Measurements from ENCODE around the gene ARHGAP29. TPM values are rescaled to one million over a fixed set of nuclear protein-coding genes. Genes with fewer than 3 reads are reported as not detected.

Gene ARHGAP29
- total and polyA plus RNA-seq, 10 of the 15 experiments (the other 5 are each of a cell fraction or from before 2014, with no cell fraction given), result under 0.01 to 0.43 (median 0.10) TPM; not detected in 4

DNA sequence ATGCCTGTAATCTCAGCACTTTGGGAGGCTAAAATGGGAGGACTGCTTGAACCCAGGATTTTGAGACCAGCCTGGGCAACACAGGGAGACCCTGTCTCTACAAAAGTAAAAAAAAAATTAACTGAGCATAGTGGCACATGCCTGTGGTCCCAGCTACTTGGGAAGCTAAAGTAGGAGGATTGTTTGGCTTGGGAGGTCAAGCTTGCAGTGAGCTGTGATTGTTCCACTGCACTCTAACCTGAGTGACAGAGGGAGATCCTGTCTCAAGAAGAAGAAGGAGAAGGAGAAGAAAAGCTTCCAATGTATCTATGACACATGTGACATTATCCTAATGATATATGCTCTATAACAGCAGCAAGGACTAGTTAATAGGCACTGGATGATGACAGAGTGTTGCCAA, 20.1 kb upstream of the ARHGAP29 start:
- in situ Hi-C loops (cut with MboI), result no loop called here
- no peak overlapping the region for H2AFZ ChIP-seq (ENCODE audit: control insufficient read depth, low read depth, low read length)

More for the DNA sequence above, 20.1 kb upstream of the ARHGAP29 start:
- ChIA-PET POLR2A (no interaction called here), SMC1A (ENCODE audit: uncharacterized antibody, unreplicated experiment) (no interaction called here), CTCF (interaction anchor here (1.3 kb wide), 1 partner anchor 218 kb away, joined by 4 read pairs; no protein-coding TSS in a partner anchor), RAD21 (ENCODE audit: unreplicated experiment) (no interaction called here)
- H3K4me3 ChIP-seq, result no peak overlapping the region
- H3K9ac ChIP-seq (ENCODE audit: control insufficient read depth, insufficient read depth, low read length), result no peak overlapping the region
- H3K9me3 ChIP-seq (replicated peaks; ENCODE audit: control insufficient read depth, insufficient read depth, low read length), result no peaks in the 10 kb centered on the region; the same call in 2 of the 3 replicates
- TF ChIP-seq SMARCA5 (IDR thresholded peaks at IDR 0.05) (no peak), NFYA (IDR thresholded peaks at IDR 0.05; ENCODE audit: borderline replicate concordance, low read depth, low read length) (no peak), BCL11A (IDR thresholded peaks at IDR 0.05; ENCODE audit: low read depth, low read length) (no peak), MTA3 (IDR thresholded peaks at IDR 0.05; ENCODE audit: borderline replicate concordance, low read length) (no peak), FOXK2 (IDR thresholded peaks at IDR 0.05) (no peak), ZSCAN29 (IDR thresholded peaks at IDR 0.05) (no peak), ZNF384 (IDR thresholded peaks at IDR 0.05; ENCODE audit: borderline replicate concordance, low read depth, low read length) (no peak), ATF7 (IDR thresholded peaks at IDR 0.05; ENCODE audit: low read depth) (no peak), NFIC (IDR thresholded peaks at IDR 0.05; ENCODE audit: low read depth, low read length) (no peak), BRCA1 (IDR thresholded peaks at IDR 0.05; ENCODE audit: low read depth, low read length) (no peak), FOS (IDR thresholded peaks at IDR 0.05; ENCODE audit: borderline replicate concordance, extremely low read depth, insufficient read length) (no peak), NFYB (IDR thresholded peaks at IDR 0.05; ENCODE audit: insufficient read depth, low read depth, low read length) (no peak), SUPT20H (IDR thresholded peaks at IDR 0.05; ENCODE audit: borderline replicate concordance, control insufficient read depth, low read depth, low read length) (no peak), EZH2 (IDR thresholded peaks at IDR 0.05; ENCODE audit: borderline replicate concordance, control insufficient read depth, low read depth, low read length) (no peak), STAT1 (conservative IDR thresholded peaks at IDR 0.05) (no peak), RAD51 (IDR thresholded peaks at IDR 0.05) (no peak), SIN3A (IDR thresholded peaks at IDR 0.05; ENCODE audit: low read depth, low read length) (no peak)
- TF ChIP-seq, protein P1, sequence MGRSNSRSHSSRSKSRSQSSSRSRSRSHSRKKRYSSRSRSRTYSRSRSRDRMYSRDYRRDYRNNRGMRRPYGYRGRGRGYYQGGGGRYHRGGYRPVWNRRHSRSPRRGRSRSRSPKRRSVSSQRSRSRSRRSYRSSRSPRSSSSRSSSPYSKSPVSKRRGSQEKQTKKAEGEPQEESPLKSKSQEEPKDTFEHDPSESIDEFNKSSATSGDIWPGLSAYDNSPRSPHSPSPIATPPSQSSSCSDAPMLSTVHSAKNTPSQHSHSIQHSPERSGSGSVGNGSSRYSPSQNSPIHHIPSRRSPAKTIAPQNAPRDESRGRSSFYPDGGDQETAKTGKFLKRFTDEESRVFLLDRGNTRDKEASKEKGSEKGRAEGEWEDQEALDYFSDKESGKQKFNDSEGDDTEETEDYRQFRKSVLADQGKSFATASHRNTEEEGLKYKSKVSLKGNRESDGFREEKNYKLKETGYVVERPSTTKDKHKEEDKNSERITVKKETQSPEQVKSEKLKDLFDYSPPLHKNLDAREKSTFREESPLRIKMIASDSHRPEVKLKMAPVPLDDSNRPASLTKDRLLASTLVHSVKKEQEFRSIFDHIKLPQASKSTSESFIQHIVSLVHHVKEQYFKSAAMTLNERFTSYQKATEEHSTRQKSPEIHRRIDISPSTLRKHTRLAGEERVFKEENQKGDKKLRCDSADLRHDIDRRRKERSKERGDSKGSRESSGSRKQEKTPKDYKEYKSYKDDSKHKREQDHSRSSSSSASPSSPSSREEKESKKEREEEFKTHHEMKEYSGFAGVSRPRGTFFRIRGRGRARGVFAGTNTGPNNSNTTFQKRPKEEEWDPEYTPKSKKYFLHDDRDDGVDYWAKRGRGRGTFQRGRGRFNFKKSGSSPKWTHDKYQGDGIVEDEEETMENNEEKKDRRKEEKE (IDR thresholded peaks at IDR 0.05), result no peak
- TF ChIP-seq, protein P2, sequence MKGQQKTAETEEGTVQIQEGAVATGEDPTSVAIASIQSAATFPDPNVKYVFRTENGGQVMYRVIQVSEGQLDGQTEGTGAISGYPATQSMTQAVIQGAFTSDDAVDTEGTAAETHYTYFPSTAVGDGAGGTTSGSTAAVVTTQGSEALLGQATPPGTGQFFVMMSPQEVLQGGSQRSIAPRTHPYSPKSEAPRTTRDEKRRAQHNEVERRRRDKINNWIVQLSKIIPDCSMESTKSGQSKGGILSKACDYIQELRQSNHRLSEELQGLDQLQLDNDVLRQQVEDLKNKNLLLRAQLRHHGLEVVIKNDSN (IDR thresholded peaks at IDR 0.05; ENCODE audit: borderline replicate concordance, extremely low read length, insufficient read depth, low read depth, low read length), result no peak
- no peak for FAIRE-seq
- no peaks in the 10 kb centered on the region for H3K36me3 ChIP-seq (ENCODE audit: control insufficient read depth in 2 of 2, insufficient read depth in 2 of 2, low read length in 1 of 2)
- no peak overlapping the region for H3K4me2 ChIP-seq (ENCODE audit: control insufficient read depth, insufficient read depth)
- H3K79me2 ChIP-seq (ENCODE audit: control insufficient read depth, insufficient read depth, low read length), result no peaks in the 10 kb centered on the region
- no peak for DNase-seq (ENCODE audit: low read depth, low spot score)
- 0 out of 4 replicates have a peak, but pooled peaks cover 0 to 1% of the 10 kb centered on the region in 2 experiments for H3K27me3 ChIP-seq (replicated peaks in 1 of 2; ENCODE audit: control insufficient read depth in 2 of 2, insufficient read depth in 2 of 2, low read length in 1 of 2)
- ATAC-seq, result no peak
- no TSS peak for BruUV-seq (replicated peaks)
- intact Hi-C loops (cut with micrococcal nuclease; ENCODE audit: unreplicated experiment), result no loop called here
- H3K4me1 ChIP-seq (ENCODE audit: control insufficient read depth, insufficient read depth, low read length), result no peaks in the 10 kb centered on the region
- H3K27ac ChIP-seq (ENCODE audit: control insufficient read depth, insufficient read depth), result no peak overlapping the region
- no peaks in the 10 kb centered on the region for H4K20me1 ChIP-seq (ENCODE audit: control insufficient read depth, insufficient read depth)

Measured in GM12878 (cell line).